ENCODE results near the gene C10orf90. TPM values are rescaled to one million over a fixed set of nuclear protein-coding genes. Genes with fewer than 3 reads are reported as not detected.

C10orf90 gene
- total RNA-seq, 1 experiment from 2014 or later = 0.57 TPM

- DNase-seq (ENCODE audit: low spot score) = no peak
These were observed 85.1 kb downstream of the C10orf90 start for GRCh38 chr10:126585249-126586017.

- DNase-seq (ENCODE audit: low spot score) = no peak
These were observed 85.7 kb downstream of the C10orf90 start for GRCh38 chr10:126584836-126585235.

DNA sequence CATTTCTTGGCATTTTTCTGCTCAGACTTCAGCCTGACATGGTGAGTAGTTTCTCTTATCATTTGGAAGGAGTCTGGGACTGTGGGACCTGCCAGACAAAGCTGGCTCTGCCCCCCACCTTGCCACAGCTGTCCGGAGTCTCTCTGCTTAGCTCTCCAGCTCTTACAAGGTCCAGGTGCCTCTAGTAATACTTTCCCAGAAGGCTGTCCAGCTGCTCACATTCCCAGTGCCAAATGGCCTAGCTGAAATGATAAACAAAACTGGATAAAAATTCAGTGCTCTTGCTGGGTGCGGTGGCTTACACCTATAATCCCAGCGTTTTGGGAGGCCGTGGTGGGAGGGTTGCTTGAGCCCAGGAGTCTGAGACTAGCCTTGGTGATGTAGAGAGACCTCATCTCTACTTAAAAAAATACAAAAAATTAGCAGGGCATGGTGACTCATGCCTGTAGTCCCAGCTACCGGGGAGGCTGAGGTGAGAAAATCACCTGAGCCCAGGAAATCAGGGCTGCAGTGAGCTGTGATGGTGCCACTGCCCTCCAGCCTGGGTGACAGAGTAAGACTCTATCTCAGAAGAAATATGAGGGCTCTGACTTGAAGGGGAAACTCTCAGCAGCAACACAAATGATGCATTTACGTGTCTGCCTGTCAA is 86.8 kb downstream of the C10orf90 start:
- no peak for DNase-seq (ENCODE audit: low spot score)

GRCh38 chr10:126581648-126582046 is 88.8 kb downstream of the C10orf90 start:
- no peak for DNase-seq (ENCODE audit: low spot score)

DNA sequence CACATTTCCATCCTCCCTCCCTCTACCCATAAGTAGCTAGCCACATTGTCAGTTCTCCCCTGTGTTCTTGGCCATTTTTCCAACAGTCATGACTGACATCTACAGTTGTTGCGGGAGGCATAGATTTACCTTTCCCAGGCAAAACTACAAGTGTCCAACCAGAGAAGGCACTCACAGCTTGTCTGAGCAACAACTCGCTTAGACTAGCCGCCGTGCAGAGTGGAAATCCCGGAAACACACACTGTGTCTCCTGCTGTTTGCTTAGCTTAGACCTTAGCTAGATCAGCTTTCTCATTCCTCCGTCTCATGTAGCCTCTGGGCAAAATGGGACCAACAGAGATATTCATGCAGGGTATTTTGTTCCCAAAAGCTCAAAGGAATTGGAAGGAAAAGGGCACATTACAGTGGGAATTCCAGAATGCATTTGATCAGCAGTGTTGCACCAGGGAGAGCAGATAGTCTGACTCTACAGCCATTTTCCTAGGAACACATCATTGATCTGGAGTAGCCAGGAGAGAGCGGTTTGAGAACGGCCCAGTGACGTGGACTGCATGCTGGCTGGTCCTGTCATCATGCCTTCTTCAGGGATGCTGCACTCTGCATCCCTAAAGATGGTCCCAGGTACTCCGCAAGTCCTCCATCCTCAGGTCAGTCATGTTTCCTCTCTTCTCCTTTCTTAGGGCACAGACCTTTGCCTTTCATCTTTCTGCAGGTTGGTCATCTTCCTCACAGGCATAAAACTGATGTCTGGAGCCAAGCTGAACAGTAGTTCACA is 89.4 kb downstream of the C10orf90 start:
- DNase-seq (ENCODE audit: low spot score) = no peak

DNA sequence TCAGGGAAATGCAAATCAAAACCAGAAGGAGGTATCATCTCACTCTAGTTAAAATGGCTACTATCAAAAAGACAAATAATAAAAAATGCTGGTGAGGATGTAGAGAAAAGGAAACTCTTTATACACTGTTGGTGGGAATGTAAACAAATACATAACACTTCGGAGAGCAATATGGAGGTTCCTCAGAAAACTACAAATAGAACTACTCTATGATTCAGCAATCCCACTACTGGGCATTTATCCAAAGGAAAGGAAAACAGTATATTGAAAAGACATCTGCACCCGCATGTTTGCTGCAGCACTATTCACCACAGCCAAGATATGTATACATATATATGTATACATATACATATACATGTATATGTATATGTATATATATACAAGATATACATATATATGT is 94.2 kb downstream of the C10orf90 start:
- peak; percentile 40 for DNase-seq (ENCODE audit: low spot score)

- no peak for DNase-seq (ENCODE audit: low spot score)
These were observed 99.6 kb downstream of the C10orf90 start for GRCh38 chr10:126570621-126571602.

- DNase-seq (ENCODE audit: low spot score) = no peak
These were observed 100.3 kb downstream of the C10orf90 start for GRCh38 chr10:126570245-126570570.

DNA sequence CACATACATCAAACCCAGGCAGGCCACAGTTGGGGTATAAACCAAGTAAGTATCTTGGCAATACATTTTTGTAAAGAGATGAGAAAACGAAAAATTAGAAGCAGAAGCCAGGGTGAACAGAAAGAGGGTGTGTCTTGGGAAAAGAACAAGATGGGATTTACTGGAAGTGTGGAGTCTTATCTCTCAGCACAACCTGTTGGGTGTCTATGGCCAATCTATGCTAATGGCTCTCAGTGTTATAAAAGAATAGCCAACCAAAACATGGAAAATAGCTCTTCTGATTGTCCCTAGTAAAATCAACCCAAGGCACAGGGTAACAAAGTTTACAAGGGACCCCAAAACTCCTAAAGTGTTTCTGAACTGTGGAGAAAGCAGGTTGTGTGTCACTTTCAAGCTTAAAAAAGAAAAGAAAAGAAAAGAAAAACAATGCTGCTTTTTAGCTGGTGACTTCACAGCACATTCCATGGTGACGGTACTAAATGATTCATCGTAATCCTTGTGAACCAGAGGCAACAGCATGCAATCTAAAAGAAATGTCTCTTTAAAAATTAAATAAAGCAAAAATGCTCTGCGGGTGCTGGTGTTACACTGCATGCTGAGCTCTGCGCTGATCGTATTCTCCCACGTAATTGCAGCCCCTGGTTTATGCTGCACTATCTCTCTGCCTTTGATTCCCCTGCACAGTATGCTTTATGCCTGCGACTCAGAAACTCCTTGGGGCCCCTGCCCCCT is 100.8 kb downstream of the C10orf90 start:
- DNase-seq (ENCODE audit: low spot score) = peak; percentile 43

DNA sequence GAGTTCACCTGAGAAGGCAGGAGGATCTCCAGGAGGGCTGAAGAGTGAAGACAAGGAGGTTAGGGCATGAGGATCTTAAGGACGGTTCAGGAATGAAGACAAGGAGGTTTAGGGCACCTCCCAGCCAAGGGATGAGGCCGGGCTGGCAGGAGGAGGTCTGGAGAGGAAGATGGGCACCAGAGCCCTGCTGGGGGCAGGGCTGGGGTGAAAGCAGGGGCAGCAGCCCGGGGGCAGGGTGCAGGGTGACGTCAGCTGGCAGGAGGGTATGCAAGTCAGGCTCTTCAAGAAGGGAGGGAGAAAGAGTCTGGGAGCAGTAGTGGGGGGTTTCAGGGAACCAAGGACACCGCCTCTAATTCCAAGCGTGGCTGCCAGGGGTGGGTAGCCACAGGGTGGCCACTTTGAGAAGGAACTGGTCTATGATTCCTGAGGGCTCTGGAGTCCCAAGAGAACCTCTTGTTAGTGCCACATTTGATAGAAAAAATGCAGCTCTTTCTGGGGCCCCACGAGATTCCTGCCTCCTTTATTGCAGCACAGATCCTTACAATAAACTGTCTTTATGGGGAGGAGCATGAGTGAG is 101.6 kb downstream of the C10orf90 start:
- DNase-seq (ENCODE audit: low spot score) = no peak

DNA sequence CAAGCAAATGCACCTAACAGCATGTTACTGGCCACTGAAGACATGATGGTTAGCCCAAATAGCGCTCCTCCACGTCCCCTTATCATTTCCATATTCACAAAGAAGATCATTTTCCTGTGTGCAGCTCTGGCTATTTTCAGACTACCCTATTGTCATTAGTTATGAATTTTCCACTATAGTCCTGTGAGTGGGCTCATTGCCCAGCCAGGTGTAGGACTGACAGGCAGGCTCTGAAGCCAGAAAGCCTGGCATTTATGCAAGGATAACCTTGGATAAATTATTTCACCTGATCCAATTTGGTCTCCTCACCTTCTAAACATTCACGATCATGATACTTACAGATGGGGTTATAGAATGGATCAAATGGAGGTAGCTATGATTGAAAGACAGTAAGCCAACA is 104.6 kb downstream of the C10orf90 start:
- DNase-seq (ENCODE audit: low spot score) = no peak

GRCh38 chr10:126565441-126565840 is 105.1 kb downstream of the C10orf90 start:
- no peak for DNase-seq (ENCODE audit: low spot score)

GRCh38 chr10:126564326-126564888 is 106.1 kb downstream of the C10orf90 start:
- no peak for DNase-seq (ENCODE audit: low spot score)

DNA sequence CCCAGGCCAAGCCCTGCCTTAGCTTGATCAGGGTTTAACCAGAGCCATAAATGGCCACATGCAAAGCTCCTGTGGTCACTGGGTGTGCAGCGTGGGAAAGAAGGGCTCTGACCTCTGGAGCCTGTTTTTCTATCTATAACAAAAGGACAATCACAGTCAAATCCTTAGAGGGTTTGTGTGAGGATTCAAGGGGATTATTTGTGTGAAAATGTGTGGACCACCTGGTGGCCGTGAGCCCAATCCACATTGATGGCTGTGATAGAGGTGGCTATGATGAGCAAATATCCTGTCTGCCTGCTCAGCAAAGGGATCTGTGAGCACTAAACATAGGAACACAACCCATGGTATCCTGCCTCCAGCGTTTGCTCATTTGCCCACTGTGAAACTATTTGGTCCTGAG is 107.1 kb downstream of the C10orf90 start:
- no peak for DNase-seq (ENCODE audit: low spot score)

GRCh38 chr10:126561921-126562680 is 108.4 kb downstream of the C10orf90 start:
- no peak for DNase-seq (ENCODE audit: low spot score)

- DNase-seq (ENCODE audit: low spot score) = no peak
These were observed 109.1 kb downstream of the C10orf90 start for GRCh38 chr10:126561294-126561920.

- DNase-seq (ENCODE audit: low spot score) = no peak
These were observed 111.6 kb downstream of the C10orf90 start for GRCh38 chr10:126558881-126559280.

DNA sequence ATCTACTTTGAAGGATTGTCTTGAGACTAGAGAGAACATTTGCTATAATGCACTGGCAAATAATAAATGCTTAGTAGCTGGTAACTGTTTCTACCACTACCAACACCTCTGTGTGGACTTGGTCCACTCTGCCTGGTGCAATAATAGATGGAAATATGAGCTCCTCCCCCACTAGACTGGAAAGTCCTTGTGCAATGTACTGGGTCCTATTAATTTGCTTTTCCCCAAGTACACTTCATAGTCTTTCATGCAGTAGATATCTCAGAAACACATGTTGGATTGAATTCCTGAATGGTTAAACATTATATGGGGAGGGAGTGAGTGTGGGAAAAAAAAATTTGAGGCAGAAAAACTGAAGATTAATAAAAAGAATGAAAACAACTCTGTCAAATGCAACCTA is 119.3 kb downstream of the C10orf90 start:
- no peak for DNase-seq (ENCODE audit: low spot score)

DNA sequence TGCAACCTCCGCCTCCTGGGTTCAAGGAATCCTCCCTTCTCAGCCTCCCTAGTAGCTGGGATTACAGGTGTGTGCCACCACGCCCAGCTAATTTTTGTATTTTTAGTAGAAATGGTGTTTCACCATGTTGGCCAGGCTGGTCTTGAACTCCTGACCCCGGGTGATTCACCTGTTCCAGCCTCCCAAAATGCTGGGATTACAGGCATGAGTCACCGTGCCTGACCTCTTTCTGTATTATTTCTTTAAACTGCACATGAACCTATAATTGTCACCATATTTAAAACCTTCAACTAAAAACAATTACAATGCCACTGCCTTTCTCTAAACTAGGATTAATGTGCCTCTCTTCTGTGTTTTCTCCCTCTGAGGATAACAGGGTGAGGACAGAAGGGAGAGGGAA is 119.9 kb downstream of the C10orf90 start:
- DNase-seq (ENCODE audit: low spot score) = peak; percentile 28
